Astrocyte (in vitro differentiated cells and primary cell): ENCODE measurements around the gene FABP3.

Experiments used
- EZH2 ChIP-seq: IDR thresholded peaks from 2 replicates; pipeline ENCODE4 v1.6.1; 2012; ENCODE audit warnings: mild to moderate bottlenecking, low read length, inconsistent platforms; ENCODE audit not compliant: insufficient read depth
- TF ChIP-seq, protein P1 (sequence below): IDR thresholded peaks from 2 replicates; pipeline ENCODE4 v1.5.1; 2011; ENCODE audit warnings: low read depth, mild to moderate bottlenecking, inconsistent platforms, low read length, moderate library complexity; ENCODE audit not compliant: insufficient read depth

DNA sequence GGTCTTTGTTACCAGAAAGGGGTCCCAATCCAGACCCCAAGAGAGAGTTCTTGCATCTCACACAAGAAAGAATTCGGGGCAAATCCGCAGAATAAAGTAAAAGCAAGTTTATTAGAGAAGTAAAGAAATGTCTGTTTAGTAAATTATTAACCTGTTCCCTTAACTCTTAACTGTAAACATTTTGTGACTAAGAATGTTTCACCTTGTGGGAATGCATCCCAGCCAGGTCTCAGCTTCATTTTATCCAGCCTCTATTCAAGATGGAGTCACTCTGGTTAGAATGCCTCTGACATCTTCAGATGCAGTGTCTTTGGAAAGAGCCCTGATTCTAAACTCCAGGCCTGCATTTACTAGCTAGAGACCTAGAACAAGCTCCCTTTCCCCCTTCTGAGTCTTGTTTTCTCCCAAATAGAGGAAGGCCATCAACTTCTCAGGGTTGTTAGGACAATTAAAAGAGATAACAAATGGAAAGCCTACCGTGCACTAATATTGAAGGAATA, 4.5 kb upstream of the FABP3 start:
- TF ChIP-seq, protein P1, sequence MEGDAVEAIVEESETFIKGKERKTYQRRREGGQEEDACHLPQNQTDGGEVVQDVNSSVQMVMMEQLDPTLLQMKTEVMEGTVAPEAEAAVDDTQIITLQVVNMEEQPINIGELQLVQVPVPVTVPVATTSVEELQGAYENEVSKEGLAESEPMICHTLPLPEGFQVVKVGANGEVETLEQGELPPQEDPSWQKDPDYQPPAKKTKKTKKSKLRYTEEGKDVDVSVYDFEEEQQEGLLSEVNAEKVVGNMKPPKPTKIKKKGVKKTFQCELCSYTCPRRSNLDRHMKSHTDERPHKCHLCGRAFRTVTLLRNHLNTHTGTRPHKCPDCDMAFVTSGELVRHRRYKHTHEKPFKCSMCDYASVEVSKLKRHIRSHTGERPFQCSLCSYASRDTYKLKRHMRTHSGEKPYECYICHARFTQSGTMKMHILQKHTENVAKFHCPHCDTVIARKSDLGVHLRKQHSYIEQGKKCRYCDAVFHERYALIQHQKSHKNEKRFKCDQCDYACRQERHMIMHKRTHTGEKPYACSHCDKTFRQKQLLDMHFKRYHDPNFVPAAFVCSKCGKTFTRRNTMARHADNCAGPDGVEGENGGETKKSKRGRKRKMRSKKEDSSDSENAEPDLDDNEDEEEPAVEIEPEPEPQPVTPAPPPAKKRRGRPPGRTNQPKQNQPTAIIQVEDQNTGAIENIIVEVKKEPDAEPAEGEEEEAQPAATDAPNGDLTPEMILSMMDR = no peak
- TF ChIP-seq EZH2 = no peak
